Inferior parietal cortex (tissue), 1 donor: ENCODE data around the gene TMEM184B.
"Not testable (repeated sequence)": the region's sequence is repeated elsewhere in the genome, so short reads cannot be mapped to it uniquely, and the experiment has no call there.

ENCODE experiments used
- DNase-seq: peaks from one replicate; pipeline ENCODE4 v3.0.0-alpha.2; 2016; ENCODE audit errors: extremely low spot score

Gene TMEM184B

GRCh38 chr22:38181453-38182200, 91.2 kb downstream of the TMEM184B start, which contains the start of gene PLA2G6:
PLA2G6 (minus strand) TSS chr22:38181830; CDS start chr22:38169426, 12,404 bp downstream.
- DNase-seq = peak; percentile 99

- DNase-seq = peak; percentile 31
These were observed 91.9 kb downstream of the TMEM184B start for GRCh38 chr22:38180841-38181452.

DNA sequence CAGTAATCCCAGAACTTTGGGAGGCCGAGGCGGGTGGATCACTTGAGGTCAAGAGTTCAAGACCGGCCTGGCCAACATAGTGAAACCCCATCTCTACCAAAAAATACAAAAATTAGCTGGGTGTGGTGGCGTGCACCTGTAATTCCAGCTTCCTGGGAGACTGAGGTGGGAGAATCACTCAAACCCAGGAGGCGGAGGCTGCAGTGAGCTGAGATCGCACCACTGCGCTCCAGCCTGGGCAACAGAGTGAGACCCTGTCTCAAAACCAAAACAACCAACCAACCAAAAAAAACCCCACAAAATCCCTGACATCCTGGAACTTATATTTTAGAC, 94.2 kb downstream of the TMEM184B start:
- not testable (repeated sequence) for DNase-seq

GRCh38 chr22:38177926-38178604, 94.7 kb downstream of the TMEM184B start:
- peak; percentile 57 for DNase-seq

- not testable (repeated sequence) for DNase-seq
These were observed 95.3 kb downstream of the TMEM184B start for GRCh38 chr22:38177571-38177925.

DNA sequence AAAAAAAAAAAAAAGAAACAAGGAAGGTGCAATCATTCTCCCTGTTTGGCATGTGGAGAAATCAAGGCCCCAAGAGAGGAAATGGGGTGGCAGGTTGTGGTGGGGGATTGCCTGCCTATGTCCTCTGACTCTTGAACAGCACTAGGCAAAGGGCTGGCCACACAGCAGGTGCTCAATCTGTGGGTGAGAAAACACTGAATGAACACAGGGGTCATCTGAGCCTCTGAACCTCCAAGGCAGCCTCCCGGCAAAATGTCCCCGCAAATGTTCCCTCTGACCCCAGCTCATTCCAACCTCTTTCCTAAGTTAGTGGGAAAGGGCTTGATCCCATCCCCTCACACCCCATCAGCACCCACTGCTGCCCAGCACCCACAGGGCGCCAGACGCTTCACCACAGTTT, 95.8 kb downstream of the TMEM184B start:
- no peak for DNase-seq

DNA sequence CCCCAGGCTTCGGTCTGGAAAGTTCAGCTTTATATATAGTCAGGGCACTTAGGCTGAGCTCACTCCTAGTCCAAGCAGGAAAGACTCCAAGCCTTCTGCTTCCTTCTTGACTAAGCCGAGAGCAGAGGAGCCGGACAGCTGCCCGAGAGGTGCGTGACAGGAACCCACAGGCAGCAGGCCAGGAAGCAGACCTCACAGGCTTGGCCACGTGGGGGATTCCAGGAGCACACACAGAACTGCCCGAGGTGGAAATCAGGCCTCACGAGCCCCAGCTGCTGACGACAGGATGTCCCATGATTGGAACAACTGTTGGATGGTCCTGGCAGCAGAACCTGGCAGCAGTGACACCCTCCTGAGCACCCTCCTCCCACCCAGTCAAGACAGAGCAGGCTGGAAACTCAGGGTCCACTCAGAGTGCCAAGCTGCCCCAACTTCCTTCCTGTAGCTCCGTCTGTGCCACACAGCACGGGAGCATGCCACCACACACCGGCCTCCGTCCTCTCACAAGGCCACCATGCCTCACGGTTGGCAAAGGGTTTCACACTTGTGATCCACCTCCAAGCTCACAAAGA, 96.6 kb downstream of the TMEM184B start:
- DNase-seq = no peak

- DNase-seq = no peak
These were observed 97.3 kb downstream of the TMEM184B start for GRCh38 chr22:38175206-38176118.

GRCh38 chr22:38174626-38175025, 98.2 kb downstream of the TMEM184B start:
- DNase-seq = no peak

GRCh38 chr22:38173641-38173906, 99.2 kb downstream of the TMEM184B start:
- no peak for DNase-seq

GRCh38 chr22:38172832-38173640, 99.8 kb downstream of the TMEM184B start:
- peak; percentile 28 for DNase-seq

DNA sequence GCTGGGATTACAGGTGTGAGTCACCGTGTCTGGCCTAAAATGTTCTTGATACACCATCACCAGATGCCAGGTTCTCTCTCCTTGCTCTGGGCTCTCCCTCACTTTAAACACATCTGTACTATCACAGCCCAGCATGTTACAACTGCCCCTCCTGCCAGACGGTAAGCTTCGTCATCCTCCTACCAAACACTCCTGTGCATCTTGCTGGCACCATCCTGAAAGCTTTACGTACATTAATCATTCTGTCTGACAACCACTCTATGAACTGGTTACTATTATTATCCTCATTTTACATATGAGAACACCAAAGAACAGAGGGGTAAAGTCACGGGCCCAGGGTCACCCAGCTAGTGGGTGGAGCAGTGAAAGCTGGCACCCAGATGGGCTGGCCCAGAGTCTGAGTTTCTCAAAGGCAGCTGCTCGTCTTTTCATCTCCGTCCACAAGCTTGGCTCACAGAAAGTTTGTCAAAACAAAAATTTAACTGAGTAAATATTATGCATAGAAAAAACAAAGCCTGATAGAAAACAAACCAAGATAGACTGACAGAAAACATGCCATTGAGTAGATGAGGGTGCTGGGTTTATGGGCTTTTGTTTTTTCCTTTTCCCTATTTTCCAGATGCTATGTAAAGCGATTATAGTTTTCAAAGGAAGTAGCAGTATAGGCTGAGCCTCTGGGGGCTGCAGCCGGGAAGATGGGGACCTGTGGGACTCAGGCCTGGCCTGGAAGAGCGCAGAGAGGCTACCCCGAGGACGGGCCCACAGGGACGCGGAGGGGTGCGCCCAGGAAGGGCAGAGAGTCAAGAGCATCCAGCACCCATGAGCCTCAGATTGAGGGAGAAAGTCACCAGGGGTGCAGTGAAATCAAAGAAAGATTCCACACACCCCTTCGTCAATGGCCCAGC, 100.6 kb downstream of the TMEM184B start:
- no peak for DNase-seq

GRCh38 chr22:38170469-38170868, 102.3 kb downstream of the TMEM184B start:
- no peak for DNase-seq
